Measurements from ENCODE around the gene MACF1.
"Not testable (repeated sequence)": the region's sequence is repeated elsewhere in the genome, so short reads cannot be mapped to it uniquely, and the experiment has no call there.

MACF1 gene

DNA sequence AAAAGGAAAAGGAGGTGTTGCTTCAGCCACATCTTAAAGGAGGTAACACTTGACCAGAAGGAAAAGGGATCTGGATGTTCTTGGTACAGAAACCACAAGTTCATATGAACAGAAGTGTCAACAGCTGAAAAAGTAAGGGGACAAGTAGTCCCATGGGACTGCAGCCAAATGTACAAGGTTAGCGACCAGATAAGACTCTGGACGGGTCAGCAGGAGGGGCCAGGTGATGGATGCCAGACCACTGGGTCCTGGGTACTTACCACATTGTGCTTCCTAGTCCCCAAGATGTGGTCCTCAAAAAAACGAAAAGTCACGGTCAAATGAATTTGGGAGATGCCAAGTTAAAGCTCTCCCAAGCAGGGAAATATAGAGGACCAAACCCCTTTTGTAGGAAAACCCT, 270.3 kb downstream of the MACF1 start:
- Histone ChIP-seq H3K4me3 (ENCODE audit: low read depth, low read length) (no peak overlapping the region), H3K27ac (no peak overlapping the region), H3K27me3 (replicated peaks) (no peaks in the 10 kb centered on the region), H3K36me3 (replicated peaks) (peaks cover 74% of the 10 kb centered on the region)
- no peak for DNase-seq
- TF ChIP-seq, protein P1, sequence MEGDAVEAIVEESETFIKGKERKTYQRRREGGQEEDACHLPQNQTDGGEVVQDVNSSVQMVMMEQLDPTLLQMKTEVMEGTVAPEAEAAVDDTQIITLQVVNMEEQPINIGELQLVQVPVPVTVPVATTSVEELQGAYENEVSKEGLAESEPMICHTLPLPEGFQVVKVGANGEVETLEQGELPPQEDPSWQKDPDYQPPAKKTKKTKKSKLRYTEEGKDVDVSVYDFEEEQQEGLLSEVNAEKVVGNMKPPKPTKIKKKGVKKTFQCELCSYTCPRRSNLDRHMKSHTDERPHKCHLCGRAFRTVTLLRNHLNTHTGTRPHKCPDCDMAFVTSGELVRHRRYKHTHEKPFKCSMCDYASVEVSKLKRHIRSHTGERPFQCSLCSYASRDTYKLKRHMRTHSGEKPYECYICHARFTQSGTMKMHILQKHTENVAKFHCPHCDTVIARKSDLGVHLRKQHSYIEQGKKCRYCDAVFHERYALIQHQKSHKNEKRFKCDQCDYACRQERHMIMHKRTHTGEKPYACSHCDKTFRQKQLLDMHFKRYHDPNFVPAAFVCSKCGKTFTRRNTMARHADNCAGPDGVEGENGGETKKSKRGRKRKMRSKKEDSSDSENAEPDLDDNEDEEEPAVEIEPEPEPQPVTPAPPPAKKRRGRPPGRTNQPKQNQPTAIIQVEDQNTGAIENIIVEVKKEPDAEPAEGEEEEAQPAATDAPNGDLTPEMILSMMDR (IDR thresholded peaks at IDR 0.05; ENCODE audit: low read depth, low read length, missing control alignments) = no peak
- in situ Hi-C loops (cut with HindIII; ENCODE audit: low pct_ligation_motif_present, low sequenced_read_pairs) = no loop called here

DNA sequence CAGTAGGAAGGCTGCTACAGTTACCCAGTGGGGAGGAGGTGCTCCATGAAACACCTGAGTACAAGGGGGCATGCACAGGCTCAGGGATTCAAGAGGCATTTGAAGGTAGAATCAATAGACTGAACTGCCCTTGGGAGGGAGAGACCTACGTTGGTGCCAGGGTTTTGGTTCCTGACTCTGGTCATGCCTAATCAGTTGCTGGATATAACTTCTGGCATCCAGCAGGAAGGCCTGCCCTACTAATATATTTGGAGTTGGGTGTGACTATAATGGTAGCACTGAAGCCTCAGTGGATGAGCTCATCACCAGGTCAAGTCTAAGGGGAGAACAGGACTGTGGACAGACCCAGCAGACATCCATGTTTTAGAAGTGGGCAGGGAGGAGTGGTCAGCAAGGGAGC, 271.1 kb downstream of the MACF1 start:
- peaks cover 76% of the 10 kb centered on the region for H3K36me3 ChIP-seq (replicated peaks)
- H3K27me3 ChIP-seq (replicated peaks); in situ Hi-C loops (cut with HindIII; ENCODE audit: low pct_ligation_motif_present, low sequenced_read_pairs); DNase-seq; H3K27ac ChIP-seq; H3K4me3 ChIP-seq (ENCODE audit: low read depth, low read length): not testable (repeated sequence)

DNA sequence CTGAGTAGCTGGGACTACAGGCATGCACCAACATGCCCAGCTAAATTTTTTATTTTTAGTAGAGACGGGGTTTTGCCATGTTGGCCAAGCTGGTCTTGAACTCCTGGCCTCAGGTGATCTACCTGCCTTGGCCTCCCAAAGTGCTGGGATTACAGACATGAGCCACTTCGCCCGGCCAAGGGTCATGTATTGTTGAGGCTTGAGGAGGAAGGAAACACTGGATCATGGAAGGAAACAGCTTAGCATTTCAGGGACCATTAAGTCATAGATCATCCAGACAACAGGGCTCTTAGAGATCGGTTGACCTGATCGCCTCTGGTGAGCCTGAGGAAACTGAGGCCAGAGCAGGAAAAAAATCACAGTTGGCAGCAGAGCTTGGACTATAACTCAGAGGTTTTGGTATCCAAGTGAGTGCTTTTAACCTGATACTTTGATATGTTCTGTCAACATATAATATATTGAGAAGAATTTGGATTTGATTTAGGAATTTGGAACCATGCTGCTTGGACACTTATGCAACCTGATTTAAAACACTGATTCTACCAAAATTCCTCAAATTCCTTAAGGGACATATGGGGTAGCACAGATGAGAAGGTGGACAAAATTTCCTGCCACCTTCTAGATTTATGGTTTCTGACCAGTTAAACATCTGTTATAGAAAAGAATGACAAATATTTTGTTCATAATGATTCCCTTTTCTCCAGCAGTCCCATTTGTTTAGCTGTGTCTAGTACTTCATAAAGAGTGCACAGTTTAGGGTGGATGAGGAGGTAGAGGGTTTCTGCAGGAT, 273.8 kb downstream of the MACF1 start:
- H3K4me3 ChIP-seq (ENCODE audit: low read depth, low read length) = no peak overlapping the region
- no peak overlapping the region for H3K27ac ChIP-seq
- no peak for DNase-seq
- H3K27me3 ChIP-seq (replicated peaks) = no peaks in the 10 kb centered on the region
- TF ChIP-seq, protein P1 (IDR thresholded peaks at IDR 0.05; ENCODE audit: low read depth, low read length, missing control alignments) = no peak
- peaks cover 70% of the 10 kb centered on the region for H3K36me3 ChIP-seq (replicated peaks)
- in situ Hi-C loops (cut with HindIII; ENCODE audit: low pct_ligation_motif_present, low sequenced_read_pairs) = no loop called here

DNA sequence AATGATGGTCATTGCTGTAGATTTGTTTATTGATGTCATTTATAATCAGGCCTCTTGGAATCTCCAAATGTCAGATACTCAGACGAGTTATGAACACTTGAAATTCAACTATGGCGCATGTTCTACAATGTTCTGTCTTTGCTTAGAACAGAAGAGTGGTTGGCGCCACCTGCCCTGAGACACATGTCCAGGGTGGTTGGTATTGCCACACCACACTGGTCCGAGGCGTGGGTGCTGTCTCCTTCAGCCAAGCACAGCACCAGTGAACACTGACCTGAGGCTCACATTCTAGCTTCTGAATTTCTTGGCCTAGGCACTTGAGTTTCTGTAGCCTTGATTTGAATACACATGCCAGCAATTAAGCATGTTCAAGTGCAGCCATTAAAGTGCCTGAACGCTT, 276.8 kb downstream of the MACF1 start:
- in situ Hi-C loops (cut with HindIII; ENCODE audit: low pct_ligation_motif_present, low sequenced_read_pairs) = no loop called here
- DNase-seq = no peak

DNA sequence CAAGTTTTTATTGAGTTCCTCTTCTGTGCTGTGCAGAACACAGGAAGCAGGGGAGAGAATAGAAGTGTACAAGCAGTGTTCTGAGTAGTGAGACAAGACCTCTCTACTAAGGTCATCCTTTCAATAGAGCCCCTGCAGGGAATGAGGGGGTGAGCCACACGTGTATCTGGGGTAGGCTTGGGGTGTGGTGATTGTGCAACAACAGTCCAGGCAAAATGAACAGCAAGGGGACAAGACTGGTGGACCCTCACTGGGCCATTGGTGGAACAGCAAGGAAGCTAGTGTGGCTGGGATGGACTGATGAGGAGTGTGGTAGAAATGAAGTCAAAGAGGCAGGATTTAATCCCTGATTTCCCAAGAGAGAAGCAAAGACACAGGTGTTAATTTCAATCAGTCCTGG, 278.8 kb downstream of the MACF1 start:
- H3K36me3 ChIP-seq (replicated peaks) = peaks cover 82% of the 10 kb centered on the region
- H3K4me3 ChIP-seq (ENCODE audit: low read depth, low read length) = no peak overlapping the region
- no peaks in the 10 kb centered on the region for H3K27me3 ChIP-seq (replicated peaks)
- TF ChIP-seq, protein P1 (IDR thresholded peaks at IDR 0.05; ENCODE audit: low read depth, low read length, missing control alignments) = no peak
- in situ Hi-C loops (cut with HindIII; ENCODE audit: low pct_ligation_motif_present, low sequenced_read_pairs) = no loop called here
- no peak overlapping the region for H3K27ac ChIP-seq
- no peak for DNase-seq

More for the DNA sequence above, 276.8 kb downstream of the MACF1 start:
- no peak overlapping the region for H3K4me3 ChIP-seq (ENCODE audit: low read depth, low read length)
- no peaks in the 10 kb centered on the region for H3K27me3 ChIP-seq (replicated peaks)
- TF ChIP-seq, protein P1 (IDR thresholded peaks at IDR 0.05; ENCODE audit: low read depth, low read length, missing control alignments) = no peak
- peaks cover 76% of the 10 kb centered on the region for H3K36me3 ChIP-seq (replicated peaks)
- no peak overlapping the region for H3K27ac ChIP-seq

DNA sequence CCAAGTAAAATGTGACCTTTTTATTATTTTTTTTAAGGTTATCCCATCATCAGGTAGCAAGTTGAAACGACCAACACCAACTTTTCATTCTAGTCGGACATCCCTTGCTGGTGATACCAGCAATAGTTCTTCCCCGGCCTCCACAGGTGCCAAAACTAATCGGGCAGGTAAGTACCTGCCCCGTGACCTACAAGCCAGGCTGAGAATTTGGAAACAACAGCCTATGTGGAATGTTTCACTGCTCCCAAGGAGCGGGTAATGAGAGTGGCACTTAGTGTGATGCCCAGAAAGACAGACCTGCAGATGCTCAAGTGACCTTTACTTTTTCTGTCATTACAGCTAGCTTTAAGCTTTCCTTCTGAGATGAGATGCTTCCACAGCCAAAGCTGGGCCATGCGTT, 280.1 kb downstream of the MACF1 start:
- in situ Hi-C loops (cut with HindIII; ENCODE audit: low pct_ligation_motif_present, low sequenced_read_pairs) = no loop called here
- H3K27me3 ChIP-seq (replicated peaks) = no peaks in the 10 kb centered on the region
- TF ChIP-seq, protein P1 (IDR thresholded peaks at IDR 0.05; ENCODE audit: low read depth, low read length, missing control alignments) = no peak
- no peak overlapping the region for H3K4me3 ChIP-seq (ENCODE audit: low read depth, low read length)
- no peak for DNase-seq
- H3K36me3 ChIP-seq (replicated peaks) = peaks cover 70% of the 10 kb centered on the region
- H3K27ac ChIP-seq = no peak overlapping the region
